GM12875 (cell line): ENCODE measurements around the gene DCBLD1.

Source experiments
- H3K4me3 ChIP-seq: one replicate; pipeline ENCODE4 v1.5.1; 2011; ENCODE audit warnings: low read depth, low read length, control low read depth
- CTCF ChIP-seq: IDR thresholded peaks from 2 replicates; pipeline ENCODE4 v1.5.1; 2011; ENCODE audit warnings: low read depth, mild to moderate bottlenecking, control low read depth, inconsistent platforms, low read length, moderate library complexity, borderline replicate concordance; ENCODE audit not compliant: insufficient read depth

The DCBLD1 gene

GRCh38 chr6:117531346-117531745, 48.9 kb downstream of the DCBLD1 start:
- no peak overlapping the region for H3K4me3 ChIP-seq
- TF ChIP-seq CTCF, result no peak

DNA sequence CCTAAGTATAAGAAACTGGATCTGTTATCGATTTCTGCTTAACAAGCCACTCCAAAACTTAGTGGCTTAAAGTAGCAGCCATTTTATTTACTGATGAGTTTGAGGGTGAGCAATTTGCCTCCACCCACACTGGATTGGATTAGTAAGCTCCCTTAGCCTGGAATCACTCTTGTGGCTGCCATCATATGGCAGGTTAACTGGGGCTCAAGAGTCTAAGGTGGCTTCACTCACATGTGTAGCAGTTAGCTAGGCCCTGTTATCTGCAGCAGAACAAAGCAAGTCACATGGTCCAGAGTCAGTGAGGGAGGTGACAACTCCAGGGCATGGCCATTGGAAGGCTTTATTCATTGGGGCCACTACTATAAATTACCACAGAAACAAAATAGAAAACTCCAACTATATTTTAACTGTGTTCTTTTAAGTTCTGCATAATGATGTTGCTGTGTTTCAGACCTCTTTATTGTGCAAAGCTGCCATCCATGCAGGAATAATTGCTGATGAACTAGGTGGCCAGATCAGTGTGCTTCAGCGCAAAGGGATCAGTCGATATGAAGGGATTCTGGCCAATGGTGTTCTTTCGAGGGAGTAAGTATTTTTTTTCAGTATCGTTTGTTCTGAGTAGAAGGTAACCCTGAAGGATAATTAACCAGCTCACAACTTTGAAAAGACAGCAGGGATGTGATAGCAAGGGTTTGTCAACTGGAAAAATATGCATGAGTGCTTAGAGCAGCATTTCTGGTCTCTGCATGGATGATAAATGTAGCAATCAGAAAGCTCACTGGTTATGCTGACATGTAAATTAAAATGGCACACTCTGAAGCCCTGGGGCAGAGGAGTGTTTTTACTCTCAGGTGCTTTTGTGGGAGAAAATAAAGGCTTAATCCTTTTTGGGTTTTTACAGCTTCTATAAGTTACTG, 49.6 kb downstream of the DCBLD1 start:
- TF ChIP-seq CTCF, result no peak
- no peak overlapping the region for H3K4me3 ChIP-seq

GRCh38 chr6:117533775-117534174, 51.3 kb downstream of the DCBLD1 start:
- no peak overlapping the region for H3K4me3 ChIP-seq
- no peak for TF ChIP-seq CTCF

- TF ChIP-seq CTCF, result no peak
- H3K4me3 ChIP-seq, result no peak overlapping the region
These were observed 52.5 kb downstream of the DCBLD1 start for GRCh38 chr6:117534974-117535373.

- H3K4me3 ChIP-seq, result no peak overlapping the region
These were observed 53.8 kb downstream of the DCBLD1 start for GRCh38 chr6:117536317-117536716.

DNA sequence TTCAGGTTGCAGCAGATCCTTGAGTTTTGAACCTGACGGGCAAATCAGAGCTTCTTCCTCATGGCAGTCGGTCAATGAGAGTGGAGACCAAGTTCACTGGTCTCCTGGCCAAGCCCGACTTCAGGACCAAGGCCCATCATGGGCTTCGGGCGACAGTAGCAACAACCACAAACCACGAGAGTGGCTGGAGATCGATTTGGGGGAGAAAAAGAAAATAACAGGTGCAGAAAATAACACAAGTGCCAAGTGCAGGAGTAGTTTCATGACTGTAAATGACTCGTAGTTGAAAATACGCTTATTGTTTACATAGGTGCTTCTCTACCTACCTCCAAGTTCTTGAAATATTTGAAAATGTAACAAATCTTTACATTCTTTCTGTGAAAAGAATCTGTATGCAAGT, 56.1 kb downstream of the DCBLD1 start:
- no peak for TF ChIP-seq CTCF

More at GRCh38 chr6:117536317-117536716, 53.8 kb downstream of the DCBLD1 start:
- no peak for TF ChIP-seq CTCF

DNA sequence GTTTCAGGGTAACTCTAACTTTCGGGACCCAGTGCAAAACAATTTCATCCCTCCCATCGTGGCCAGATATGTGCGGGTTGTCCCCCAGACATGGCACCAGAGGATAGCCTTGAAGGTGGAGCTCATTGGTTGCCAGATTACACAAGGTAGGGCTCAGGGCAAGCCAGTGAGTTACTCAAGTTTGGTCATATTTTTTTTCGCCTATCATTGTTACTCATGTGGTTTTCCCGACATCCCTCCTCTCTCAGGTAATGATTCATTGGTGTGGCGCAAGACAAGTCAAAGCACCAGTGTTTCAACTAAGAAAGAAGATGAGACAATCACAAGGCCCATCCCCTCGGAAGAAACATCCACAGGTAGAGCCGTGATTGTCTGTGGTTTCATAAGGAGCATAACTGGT, 58.2 kb downstream of the DCBLD1 start:
- TF ChIP-seq CTCF, result no peak
- no peak overlapping the region for H3K4me3 ChIP-seq

More for the DNA sequence above, 56.1 kb downstream of the DCBLD1 start:
- no peak overlapping the region for H3K4me3 ChIP-seq
